Activated naive CD4-positive, alpha-beta T cell treated with anti-CD3 and anti-CD28 coated beads, Interleukin-2, amount 50 U/mL, for 16 hours (primary cell): Measurements from ENCODE around the gene GUCY1A2.

Experiments
- DNase-seq: peaks from one replicate; pipeline ENCODE4 v3.0.0-alpha.2; 2020

Gene GUCY1A2

DNA sequence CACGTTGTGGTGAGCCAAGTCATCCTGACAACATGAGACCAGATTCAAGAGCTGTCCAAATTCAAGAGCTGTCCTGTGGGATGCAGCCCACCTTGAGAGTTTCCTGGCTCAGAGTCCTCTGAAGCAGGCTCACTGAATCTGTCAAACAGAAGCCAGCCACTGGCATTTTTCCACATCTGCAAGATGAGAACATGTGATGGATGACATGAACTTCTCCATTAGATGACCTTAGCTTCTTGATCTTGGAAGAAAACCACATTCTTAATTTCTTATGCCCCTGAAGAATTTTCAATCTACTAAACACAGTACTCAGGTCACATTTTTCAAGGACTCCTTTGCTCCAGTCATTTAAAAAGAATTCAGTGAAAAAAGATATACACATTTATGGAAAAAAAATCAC lies 291.0 kb downstream of the GUCY1A2 start:
- DNase-seq: no peak

GRCh38 chr11:106724293-106724892 lies 293.9 kb downstream of the GUCY1A2 start:
- DNase-seq: no peak

GRCh38 chr11:106723071-106723470 lies 295.2 kb downstream of the GUCY1A2 start:
- DNase-seq: no peak

- no peak for DNase-seq
Measured at GRCh38 chr11:106717222-106717621, 301.1 kb downstream of the GUCY1A2 start.

- DNase-seq: no peak
Measured at GRCh38 chr11:106714199-106714598, 304.1 kb downstream of the GUCY1A2 start.

DNA sequence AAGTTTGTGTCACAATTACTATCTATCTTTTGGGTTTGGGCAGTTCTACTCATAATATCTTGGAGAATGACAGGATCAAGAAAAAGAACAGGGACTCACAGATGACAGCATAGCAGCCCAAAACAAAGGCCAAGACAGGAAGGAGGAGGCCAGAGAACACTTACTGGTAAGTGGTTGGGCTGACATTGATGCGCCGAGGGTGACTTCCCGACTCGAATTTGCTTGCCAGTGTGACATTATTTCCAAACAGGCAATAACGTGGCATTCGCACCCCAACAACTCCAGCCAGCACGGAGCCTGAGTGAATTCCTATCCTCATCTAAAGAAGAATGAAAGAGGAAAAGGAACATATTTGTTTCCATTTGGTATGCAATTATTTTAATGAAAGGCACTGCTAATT lies 309.9 kb downstream of the GUCY1A2 start:
- DNase-seq: no peak

GRCh38 chr11:106706355-106706754 lies 311.9 kb downstream of the GUCY1A2 start:
- no peak for DNase-seq

DNA sequence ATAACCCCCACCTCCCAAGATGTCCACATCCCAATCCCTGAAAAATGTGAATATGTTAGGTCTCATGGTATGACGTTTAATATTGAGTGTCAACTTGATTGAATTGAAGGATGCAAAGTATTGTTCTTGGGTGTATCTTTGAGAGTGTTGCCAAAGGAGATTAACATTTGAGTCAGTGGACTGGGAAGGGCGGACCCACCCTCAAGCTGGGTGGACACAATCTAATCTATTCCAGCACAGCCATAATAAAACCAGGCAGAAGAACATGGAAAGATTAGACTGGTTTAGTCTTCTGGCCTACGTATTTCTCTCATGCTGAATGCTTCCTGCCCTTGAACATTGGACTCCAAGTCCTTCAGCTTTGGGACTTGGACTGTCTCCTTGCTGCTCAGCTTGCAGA lies 315.5 kb downstream of the GUCY1A2 start:
- DNase-seq: no peak

GRCh38 chr11:106697058-106697457 lies 321.2 kb downstream of the GUCY1A2 start:
- no peak for DNase-seq

DNA sequence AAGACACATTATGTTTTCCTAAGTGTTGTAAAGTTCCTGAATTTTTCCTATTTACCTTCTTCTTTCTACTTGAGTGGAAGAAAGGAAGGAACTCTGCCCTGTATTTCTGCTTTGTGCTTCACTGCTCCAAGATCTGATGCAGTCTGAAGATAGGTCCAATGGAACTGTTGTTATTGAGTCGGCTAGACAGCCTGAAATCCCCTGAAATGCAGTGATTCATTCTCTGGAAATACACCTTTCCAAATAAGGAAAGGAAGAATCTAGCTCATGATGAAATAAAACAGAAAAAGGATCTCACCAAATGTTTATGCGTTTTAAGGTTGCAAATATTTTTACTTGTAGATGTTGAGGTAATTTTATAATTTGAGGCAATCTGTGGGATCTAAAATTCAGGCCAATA lies 322.8 kb downstream of the GUCY1A2 start:
- DNase-seq: no peak

GRCh38 chr11:106694501-106694900 lies 323.8 kb downstream of the GUCY1A2 start:
- DNase-seq: no peak

DNA sequence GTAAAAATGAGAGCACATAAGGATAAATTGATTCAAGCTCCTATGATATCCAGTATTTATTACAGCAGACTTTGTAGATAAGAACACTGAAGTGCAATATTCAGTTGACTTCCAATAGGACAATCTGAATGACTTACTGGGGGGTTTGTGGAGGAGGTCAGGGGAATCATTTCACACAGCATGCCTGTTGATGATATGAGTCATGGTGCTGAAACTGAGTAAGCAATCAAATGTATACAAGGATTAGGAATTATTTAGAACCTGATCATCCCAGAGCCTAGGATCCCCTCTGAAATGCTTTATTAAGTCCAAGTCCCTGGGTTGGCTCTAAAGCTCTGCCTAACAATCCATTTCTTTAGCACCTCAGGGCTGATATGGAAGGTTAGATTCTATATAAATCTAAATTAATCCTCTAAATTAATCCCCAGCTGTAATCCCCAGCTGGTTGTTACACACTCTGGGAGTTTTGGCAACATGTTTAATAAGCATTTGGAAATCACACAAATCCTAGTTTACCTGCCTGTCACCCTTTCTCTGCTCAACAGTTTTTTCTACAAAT lies 326.4 kb downstream of the GUCY1A2 start:
- no peak for DNase-seq

- no peak for DNase-seq
Measured at GRCh38 chr11:106690923-106691322, 327.4 kb downstream of the GUCY1A2 start.

DNA sequence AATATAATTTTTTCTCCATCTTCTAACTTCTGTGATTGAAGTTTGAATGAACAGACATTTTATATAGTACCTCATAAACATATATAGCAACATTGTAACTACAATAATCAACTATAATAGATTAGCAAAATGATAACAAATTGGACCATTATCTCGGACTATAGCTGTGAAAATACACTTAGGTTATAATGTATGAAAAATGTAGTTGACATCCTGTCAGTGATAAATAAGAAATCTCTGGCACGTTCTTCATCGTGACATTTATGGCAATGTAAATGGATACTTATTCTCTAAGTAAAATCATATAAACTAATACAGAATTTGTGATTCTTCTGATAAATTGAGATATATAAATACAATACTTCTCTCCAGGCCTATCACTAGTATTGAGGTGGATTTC lies 333.3 kb downstream of the GUCY1A2 start:
- DNase-seq: no peak

GRCh38 chr11:106683435-106683834 lies 334.8 kb downstream of the GUCY1A2 start:
- no peak for DNase-seq

DNA sequence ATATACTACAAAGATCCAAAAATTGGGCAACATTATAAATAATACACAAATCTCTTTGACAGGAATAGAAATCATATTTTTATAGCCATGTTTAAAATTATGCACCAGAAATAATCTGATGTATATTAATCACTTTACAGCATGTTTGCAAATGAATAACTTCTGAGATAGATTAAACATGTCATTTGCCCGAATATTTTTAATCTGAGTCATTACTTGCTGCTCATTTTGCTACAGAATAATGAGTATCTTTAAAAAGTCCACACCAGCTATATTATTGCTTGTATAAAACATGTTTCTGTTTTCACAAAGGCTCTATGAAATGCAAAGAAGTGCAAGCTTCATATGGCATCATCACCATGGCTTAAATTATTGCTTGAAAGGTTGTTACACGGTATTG lies 336.8 kb downstream of the GUCY1A2 start:
- DNase-seq: no peak

- DNase-seq: no peak
Measured at GRCh38 chr11:106679581-106679980, 338.7 kb downstream of the GUCY1A2 start.

GRCh38 chr11:106679181-106679580 lies 339.1 kb downstream of the GUCY1A2 start:
- no peak for DNase-seq

DNA sequence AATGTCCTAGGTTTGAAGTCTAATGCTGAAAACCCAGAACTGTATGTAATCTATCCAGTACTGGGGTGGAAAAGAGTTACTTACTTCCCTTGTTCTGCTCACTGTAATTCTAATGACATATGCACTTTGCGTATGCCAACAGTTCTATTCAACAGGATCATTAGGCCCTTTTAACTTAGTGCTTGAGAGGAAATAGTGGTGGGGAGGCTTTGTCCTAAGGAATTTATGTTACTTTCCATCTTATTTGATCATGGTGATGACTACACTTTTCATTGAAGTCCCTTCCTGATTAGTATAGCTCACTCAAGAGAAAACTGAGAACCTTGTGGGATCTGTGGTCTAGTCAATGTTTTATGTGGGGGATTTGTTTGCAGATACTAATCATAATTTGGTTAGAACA lies 348.2 kb downstream of the GUCY1A2 start:
- no peak for DNase-seq

GRCh38 chr11:106668147-106668546 lies 350.1 kb downstream of the GUCY1A2 start:
- no peak for DNase-seq

- no peak for DNase-seq
Measured at GRCh38 chr11:106656646-106657045, 361.6 kb downstream of the GUCY1A2 start.

- DNase-seq: no peak
Measured at GRCh38 chr11:106644824-106645223, 373.5 kb downstream of the GUCY1A2 start.

DNA sequence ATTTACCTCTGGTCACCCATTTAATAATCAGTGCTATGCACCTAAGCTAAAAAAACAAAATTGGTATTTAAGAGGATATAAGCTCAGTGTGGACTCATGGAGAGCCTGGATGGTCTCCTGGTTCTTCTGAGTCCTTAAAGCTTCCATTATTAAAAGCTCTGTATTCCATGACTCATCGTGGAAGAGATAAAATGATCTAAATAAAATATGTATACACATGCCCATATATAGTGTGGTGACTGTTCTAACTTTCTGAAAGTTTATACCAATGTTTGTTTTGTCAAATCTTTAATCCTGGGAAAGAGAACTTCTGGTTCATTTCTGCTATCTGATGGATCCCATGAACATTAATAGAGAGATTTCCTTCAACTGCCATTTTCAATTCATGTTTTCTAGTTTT lies 375.9 kb downstream of the GUCY1A2 start:
- no peak for DNase-seq

GRCh38 chr11:106632283-106632682 lies 386.0 kb downstream of the GUCY1A2 start:
- DNase-seq: no peak

DNA sequence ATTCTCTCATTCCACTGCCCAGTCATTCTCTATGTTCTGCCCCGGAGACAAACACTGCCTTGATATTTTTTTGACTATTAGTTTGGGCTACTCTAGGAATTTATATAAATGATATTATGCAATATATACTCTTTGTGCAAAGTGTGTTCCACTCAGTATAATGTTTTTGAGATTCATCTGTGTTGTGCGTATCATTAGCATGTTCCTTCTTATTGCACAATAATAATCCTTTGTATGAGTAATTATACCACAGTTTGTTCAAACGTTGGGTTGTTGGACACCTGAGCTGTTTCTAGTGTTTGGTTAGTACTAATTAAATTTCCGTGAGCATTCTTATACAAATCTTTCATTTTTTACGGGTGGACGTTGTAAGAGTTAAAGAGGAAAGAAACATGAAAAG lies 390.6 kb downstream of the GUCY1A2 start:
- DNase-seq: no peak
